Vagina (tissue), 2 donors: ENCODE measurements around the gene ADAMTS2.

Experiments
- POLR2A ChIP-seq, 2 donors: fragments of 450-650 bp; IDR thresholded peaks; one replicate each; pipeline ENCODE4 v1.6.1; 2017; ENCODE audit warnings: antibody characterized with exemption in 2 of 2, mild to moderate bottlenecking in 2 of 2, moderate library complexity in 2 of 2
- POLR2AphosphoS5 ChIP-seq, 2 donors: sonication (generic); formaldehyde crosslinking; IDR thresholded peaks; one replicate each; pipeline ENCODE4 v1.9.0; 2017; ENCODE audit warnings: antibody characterized with exemption in 2 of 2, mild to moderate bottlenecking in 2 of 2, low read depth in 1 of 2; ENCODE audit not compliant: insufficient read depth in 1 of 2
- TF ChIP-seq, protein P1 (sequence below), 3 experiments: fragments of 450-650 bp in 2 of 3; fragments of 200-600 bp in 1 of 3; sonication (generic) in 1 of 3; IDR thresholded peaks; one replicate each; pipeline ENCODE4 v1.5.1; 2017 to 2019; ENCODE audit warnings: antibody characterized with exemption in 3 of 3, mild to moderate bottlenecking in 2 of 3, moderate library complexity in 2 of 3

GRCh38 chr5:179207470-179207869 is 137.8 kb downstream of the ADAMTS2 start:
- no peak for TF ChIP-seq POLR2A (IDR thresholded peaks at IDR 0.05)
- TF ChIP-seq, protein P1, sequence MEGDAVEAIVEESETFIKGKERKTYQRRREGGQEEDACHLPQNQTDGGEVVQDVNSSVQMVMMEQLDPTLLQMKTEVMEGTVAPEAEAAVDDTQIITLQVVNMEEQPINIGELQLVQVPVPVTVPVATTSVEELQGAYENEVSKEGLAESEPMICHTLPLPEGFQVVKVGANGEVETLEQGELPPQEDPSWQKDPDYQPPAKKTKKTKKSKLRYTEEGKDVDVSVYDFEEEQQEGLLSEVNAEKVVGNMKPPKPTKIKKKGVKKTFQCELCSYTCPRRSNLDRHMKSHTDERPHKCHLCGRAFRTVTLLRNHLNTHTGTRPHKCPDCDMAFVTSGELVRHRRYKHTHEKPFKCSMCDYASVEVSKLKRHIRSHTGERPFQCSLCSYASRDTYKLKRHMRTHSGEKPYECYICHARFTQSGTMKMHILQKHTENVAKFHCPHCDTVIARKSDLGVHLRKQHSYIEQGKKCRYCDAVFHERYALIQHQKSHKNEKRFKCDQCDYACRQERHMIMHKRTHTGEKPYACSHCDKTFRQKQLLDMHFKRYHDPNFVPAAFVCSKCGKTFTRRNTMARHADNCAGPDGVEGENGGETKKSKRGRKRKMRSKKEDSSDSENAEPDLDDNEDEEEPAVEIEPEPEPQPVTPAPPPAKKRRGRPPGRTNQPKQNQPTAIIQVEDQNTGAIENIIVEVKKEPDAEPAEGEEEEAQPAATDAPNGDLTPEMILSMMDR (IDR thresholded peaks at IDR 0.05), result no peak
- no peak for TF ChIP-seq POLR2AphosphoS5 (IDR thresholded peaks at IDR 0.05; ENCODE audit: insufficient read depth in 1 of 2, low read depth in 1 of 2)
